ENCODE results near the gene CFAP54.

- no peak for TF ChIP-seq POLR2A (IDR thresholded peaks at IDR 0.05)
- TF ChIP-seq, protein P1, sequence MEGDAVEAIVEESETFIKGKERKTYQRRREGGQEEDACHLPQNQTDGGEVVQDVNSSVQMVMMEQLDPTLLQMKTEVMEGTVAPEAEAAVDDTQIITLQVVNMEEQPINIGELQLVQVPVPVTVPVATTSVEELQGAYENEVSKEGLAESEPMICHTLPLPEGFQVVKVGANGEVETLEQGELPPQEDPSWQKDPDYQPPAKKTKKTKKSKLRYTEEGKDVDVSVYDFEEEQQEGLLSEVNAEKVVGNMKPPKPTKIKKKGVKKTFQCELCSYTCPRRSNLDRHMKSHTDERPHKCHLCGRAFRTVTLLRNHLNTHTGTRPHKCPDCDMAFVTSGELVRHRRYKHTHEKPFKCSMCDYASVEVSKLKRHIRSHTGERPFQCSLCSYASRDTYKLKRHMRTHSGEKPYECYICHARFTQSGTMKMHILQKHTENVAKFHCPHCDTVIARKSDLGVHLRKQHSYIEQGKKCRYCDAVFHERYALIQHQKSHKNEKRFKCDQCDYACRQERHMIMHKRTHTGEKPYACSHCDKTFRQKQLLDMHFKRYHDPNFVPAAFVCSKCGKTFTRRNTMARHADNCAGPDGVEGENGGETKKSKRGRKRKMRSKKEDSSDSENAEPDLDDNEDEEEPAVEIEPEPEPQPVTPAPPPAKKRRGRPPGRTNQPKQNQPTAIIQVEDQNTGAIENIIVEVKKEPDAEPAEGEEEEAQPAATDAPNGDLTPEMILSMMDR (IDR thresholded peaks at IDR 0.05): no peak
These were observed 368.8 kb downstream of the CFAP54 start for GRCh38 chr12:96858162-96858561.

Data from upper lobe of left lung (tissue), 4 donors.